ENCODE data around the gene COL5A2. TPM values are rescaled to one million over a fixed set of nuclear protein-coding genes. Genes with fewer than 3 reads are reported as not detected.
A peak's percentile ranks its signal among the peaks of the same experiment; 100 is the strongest.

Gene COL5A2
- total RNA-seq, 1 donor from 2014 or later, result 11.2 TPM

DNA sequence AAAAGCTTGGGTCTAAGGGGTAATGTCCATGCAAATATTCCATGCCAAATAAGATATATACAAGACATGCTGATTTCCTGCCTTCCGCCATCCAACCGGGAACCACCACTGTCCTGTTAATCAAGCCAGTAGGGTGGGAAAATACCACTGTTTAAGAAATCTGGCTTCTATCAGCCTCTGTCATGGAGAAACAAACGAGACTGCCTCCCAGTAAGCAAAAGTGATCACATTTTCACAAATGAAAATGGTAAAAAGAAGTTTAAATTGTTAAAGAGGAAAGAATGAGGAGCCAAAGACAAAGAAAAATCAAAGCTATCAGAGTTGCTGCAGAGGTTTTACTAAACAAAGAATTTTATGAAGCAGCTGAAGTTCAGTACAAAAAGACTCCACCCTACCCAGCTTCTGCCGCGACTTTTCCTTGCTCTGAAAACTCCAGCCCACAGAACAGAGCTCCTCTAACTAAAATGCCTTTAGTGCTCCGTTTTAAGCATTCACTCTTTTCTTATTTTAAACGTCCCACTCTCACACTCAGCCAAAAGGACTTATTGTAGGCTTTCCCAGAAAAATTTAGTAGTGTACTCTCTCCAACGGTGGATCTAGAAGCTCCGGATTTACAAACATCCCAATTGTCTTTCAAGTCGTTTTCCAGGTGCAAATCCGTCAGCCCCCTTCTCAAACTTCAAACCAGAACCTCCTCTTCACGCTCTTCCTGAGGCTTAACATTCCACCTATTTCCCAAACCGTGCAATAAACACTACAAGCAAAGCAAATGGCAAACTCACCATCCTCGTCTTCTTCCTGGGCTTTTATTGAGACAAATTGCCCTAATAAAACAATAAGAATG is 613 bp downstream of the COL5A2 start:
- H3K27me3 ChIP-seq, result no peaks in the 10 kb centered on the region
- TF ChIP-seq, protein P1, sequence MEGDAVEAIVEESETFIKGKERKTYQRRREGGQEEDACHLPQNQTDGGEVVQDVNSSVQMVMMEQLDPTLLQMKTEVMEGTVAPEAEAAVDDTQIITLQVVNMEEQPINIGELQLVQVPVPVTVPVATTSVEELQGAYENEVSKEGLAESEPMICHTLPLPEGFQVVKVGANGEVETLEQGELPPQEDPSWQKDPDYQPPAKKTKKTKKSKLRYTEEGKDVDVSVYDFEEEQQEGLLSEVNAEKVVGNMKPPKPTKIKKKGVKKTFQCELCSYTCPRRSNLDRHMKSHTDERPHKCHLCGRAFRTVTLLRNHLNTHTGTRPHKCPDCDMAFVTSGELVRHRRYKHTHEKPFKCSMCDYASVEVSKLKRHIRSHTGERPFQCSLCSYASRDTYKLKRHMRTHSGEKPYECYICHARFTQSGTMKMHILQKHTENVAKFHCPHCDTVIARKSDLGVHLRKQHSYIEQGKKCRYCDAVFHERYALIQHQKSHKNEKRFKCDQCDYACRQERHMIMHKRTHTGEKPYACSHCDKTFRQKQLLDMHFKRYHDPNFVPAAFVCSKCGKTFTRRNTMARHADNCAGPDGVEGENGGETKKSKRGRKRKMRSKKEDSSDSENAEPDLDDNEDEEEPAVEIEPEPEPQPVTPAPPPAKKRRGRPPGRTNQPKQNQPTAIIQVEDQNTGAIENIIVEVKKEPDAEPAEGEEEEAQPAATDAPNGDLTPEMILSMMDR (IDR thresholded peaks at IDR 0.05), result no peak
- no peak for TF ChIP-seq EZH2 (IDR thresholded peaks at IDR 0.05)
- no peak for TF ChIP-seq EZH2phosphoT487 (IDR thresholded peaks at IDR 0.05)
- Mint-ChIP-seq H3K4me3 (peak overlapping the region; percentile 92), H3K9me3 (no peaks in the 10 kb centered on the region), H3K36me3 (no peaks in the 10 kb centered on the region), H3K4me1 (peaks cover 28% of the 10 kb centered on the region), H3K27ac (peak overlapping the region; percentile 93), H3K27me3 (ENCODE audit: insufficient read depth, low read depth) (no peaks in the 10 kb centered on the region)
- no peak overlapping the region for H3K9ac ChIP-seq
- peaks cover 23% of the 10 kb centered on the region for H3K4me1 ChIP-seq
- peak; percentile 43 for DNase-seq (ENCODE audit: low spot score)
- H2AFZ ChIP-seq (replicated peaks), result peak overlapping the region; percentile 63
- no peak overlapping the region for H3K27ac ChIP-seq
- no peaks in the 10 kb centered on the region for H3K36me3 ChIP-seq
- peaks cover 13% of the 10 kb centered on the region for H3F3A ChIP-seq (ENCODE audit: low read depth)
- H3K9me3 ChIP-seq (ENCODE audit: low read depth), result no peaks in the 10 kb centered on the region
- no peaks in the 10 kb centered on the region for H4K20me1 ChIP-seq (ENCODE audit: low read depth)
- H3K4me3 ChIP-seq, result peak overlapping the region; percentile 52
- peak overlapping the region; percentile 80 for H3K4me2 ChIP-seq
- no peaks in the 10 kb centered on the region for H3K79me2 ChIP-seq (ENCODE audit: low read depth)

DNA sequence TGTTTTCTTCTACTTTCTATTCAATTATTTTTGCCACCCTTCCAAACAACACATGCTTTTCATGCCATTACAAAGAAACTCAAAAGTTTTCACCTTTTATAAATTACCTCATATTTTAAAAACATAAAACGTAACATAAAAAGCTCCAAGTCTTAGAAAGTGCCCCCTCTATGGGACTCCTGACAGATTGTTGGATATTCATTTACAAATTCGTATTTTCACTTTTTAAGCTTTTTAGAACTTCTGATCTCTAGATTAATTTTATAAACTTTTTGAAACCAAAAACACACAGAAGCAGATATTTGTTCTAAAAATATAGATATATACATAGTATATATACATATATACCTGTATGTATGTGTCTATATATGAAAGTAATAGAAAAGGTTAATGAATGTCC is 1.5 kb downstream of the COL5A2 start:
- TF ChIP-seq EZH2 (IDR thresholded peaks at IDR 0.05), result no peak
- TF ChIP-seq EZH2phosphoT487 (IDR thresholded peaks at IDR 0.05), result no peak
- TF ChIP-seq, protein P1 (IDR thresholded peaks at IDR 0.05), result peak; percentile 33
- no peak for DNase-seq (ENCODE audit: low spot score)
- H3K4me2 ChIP-seq, result peak overlapping the region; percentile 80
- no peak overlapping the region for H3K9ac ChIP-seq
- H3K27me3 ChIP-seq, result no peaks in the 10 kb centered on the region
- H3K27ac ChIP-seq, result no peak overlapping the region
- H3K4me1 Mint-ChIP-seq, result peaks cover 28% of the 10 kb centered on the region
- no peaks in the 10 kb centered on the region for H4K20me1 ChIP-seq (ENCODE audit: low read depth)
- H3K4me3 ChIP-seq, result peak overlapping the region; percentile 52
- H2AFZ ChIP-seq (replicated peaks), result no peak overlapping the region
- peak overlapping the region; percentile 2 for H3K27ac Mint-ChIP-seq
- H3K36me3 ChIP-seq, result no peaks in the 10 kb centered on the region
- peaks cover 13% of the 10 kb centered on the region for H3F3A ChIP-seq (ENCODE audit: low read depth)
- no peaks in the 10 kb centered on the region for H3K36me3 Mint-ChIP-seq
- H3K79me2 ChIP-seq (ENCODE audit: low read depth), result no peaks in the 10 kb centered on the region
- no peaks in the 10 kb centered on the region for H3K9me3 ChIP-seq (ENCODE audit: low read depth)
- no peaks in the 10 kb centered on the region for H3K27me3 Mint-ChIP-seq (ENCODE audit: insufficient read depth, low read depth)
- peaks cover 23% of the 10 kb centered on the region for H3K4me1 ChIP-seq
- no peaks in the 10 kb centered on the region for H3K9me3 Mint-ChIP-seq
- H3K4me3 Mint-ChIP-seq, result peak overlapping the region; percentile 92

DNA sequence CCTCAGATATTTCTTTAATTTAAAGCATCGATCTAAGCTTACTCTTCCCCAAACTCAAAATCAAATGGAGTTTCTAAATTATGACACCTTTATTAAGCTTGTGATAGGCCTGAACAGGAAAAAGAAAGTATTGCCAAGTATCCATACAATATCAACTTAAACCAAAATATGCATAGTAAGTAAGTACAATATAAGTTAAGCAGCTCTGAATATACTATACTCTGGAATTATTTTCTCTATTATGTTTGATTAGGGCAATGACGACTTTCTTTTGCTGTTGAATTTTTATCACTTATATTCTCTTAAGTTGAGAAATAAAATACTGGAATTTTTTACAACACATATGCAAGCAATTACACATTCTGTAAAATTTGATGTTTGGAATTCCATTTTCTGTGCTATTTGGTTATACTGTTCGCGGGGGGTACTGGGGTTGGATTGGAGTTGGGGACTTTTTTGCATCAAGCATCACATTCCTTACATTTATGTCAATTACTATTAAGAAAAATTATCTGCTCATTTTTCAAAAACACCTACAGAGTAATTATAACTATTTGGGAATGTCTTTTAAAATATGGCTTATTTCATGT is 2.2 kb downstream of the COL5A2 start:
- Histone ChIP-seq H3K27ac (no peak overlapping the region), H3F3A (ENCODE audit: low read depth) (peaks cover 13% of the 10 kb centered on the region), H3K79me2 (ENCODE audit: low read depth) (no peaks in the 10 kb centered on the region), H4K20me1 (ENCODE audit: low read depth) (no peaks in the 10 kb centered on the region), H2AFZ (replicated peaks) (no peak overlapping the region), H3K36me3 (no peaks in the 10 kb centered on the region), H3K27me3 (no peaks in the 10 kb centered on the region), H3K4me3 (no peak overlapping the region), H3K4me2 (no peak overlapping the region), H3K9me3 (ENCODE audit: low read depth) (no peaks in the 10 kb centered on the region), H3K9ac (no peak overlapping the region), H3K4me1 (peaks cover 23% of the 10 kb centered on the region)
- Mint-ChIP-seq H3K27me3 (ENCODE audit: insufficient read depth, low read depth) (no peaks in the 10 kb centered on the region), H3K9me3 (no peaks in the 10 kb centered on the region), H3K4me1 (peaks cover 28% of the 10 kb centered on the region), H3K27ac (no peak overlapping the region), H3K36me3 (no peaks in the 10 kb centered on the region), H3K4me3 (peak overlapping the region; percentile 92)
- no peak for DNase-seq (ENCODE audit: low spot score)
- TF ChIP-seq EZH2 (IDR thresholded peaks at IDR 0.05) (no peak), EZH2phosphoT487 (IDR thresholded peaks at IDR 0.05) (no peak)
- TF ChIP-seq, protein P1 (IDR thresholded peaks at IDR 0.05), result no peak
